ENCODE data around the gene OR51A4.
"Not testable (repeated sequence)": the region's sequence is repeated elsewhere in the genome, so short reads cannot be mapped to it uniquely, and the experiment has no call there.

OR51A4 gene, protein sequence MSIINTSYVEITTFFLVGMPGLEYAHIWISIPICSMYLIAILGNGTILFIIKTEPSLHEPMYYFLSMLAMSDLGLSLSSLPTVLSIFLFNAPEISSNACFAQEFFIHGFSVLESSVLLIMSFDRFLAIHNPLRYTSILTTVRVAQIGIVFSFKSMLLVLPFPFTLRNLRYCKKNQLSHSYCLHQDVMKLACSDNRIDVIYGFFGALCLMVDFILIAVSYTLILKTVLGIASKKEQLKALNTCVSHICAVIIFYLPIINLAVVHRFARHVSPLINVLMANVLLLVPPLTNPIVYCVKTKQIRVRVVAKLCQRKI

GRCh38 chr11:4947505-4947904, at the start of gene OR51A4:
OR51A4 (minus strand) TSS chr11:4947605; CDS start chr11:4947100, 505 bp downstream.
- DNase-seq = no peak

DNA sequence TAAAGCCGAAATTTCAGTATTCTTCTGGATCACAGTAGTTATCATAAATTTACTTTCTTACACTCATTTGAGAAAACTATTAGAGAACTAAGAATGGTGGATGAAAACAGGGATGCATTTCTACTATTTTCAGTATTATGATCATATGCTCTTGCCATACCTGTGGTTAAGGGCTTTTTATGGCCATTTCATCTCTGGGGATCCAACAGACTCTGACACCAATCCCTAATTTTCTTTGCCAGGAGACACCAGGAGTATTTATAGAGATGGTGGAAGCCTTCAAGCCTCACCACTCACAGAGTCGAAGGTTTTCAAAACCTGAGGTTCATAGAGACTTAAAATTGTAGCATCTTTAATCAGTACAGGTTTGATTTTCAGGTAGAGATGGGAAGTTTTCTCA, 47.1 kb upstream of the OR51A4 start, which contains the start of gene OR51L1:
Gene OR51L1 (plus strand): TSS at position 301 of the 400 bp plus-strand sequence. CDS start 4,132 bp downstream, outside the sequence.
- DNase-seq = no peak

GRCh38 chr11:4991060-4991459, 43.7 kb upstream of the OR51A4 start:
- DNase-seq = no peak

- DNase-seq = no peak
Measured at GRCh38 chr11:4983841-4984240, 36.4 kb upstream of the OR51A4 start.

GRCh38 chr11:4982678-4983077, 35.3 kb upstream of the OR51A4 start:
- DNase-seq = no peak

DNA sequence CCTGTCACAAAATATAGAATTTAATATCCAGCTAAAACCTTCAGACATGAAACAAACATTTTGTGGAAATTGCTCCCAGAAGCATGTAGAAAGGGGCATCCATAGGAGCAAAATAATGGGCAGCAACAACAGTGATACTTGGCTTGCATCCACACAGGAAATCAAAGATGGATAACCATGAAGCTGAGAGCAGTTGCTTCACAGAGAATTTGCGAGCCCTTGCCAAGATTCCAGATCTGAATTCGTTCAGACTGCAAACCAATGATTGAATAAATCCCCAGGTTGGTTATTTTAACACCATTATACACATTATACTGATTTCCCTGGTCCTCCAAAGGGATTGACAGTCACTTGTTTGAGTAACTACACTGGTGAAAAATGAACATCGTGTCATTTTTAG, 31.6 kb upstream of the OR51A4 start:
- DNase-seq = no peak

DNA sequence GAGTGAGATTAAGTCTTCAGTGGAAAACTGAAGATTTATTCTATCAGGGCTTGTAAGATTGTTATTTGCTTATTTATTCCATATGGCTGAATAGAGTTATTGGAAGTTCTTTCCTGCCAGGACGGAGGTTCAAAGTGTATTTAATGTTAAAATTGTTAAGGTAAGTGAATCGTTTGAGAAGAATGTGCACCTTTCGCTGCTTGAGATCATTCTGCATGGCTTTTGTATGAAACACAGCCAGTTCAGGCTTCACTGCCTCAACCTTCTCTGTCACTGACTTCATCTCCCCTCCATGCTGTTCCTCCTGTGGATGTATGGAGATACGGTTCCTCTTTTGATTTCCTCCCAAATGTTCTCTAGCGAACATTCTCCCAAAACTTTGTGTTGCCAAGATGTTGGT, 28.0 kb upstream of the OR51A4 start:
- no peak for DNase-seq

- no peak for DNase-seq
Measured at GRCh38 chr11:4962816-4963215, 15.4 kb upstream of the OR51A4 start.

GRCh38 chr11:4960877-4961276, 13.5 kb upstream of the OR51A4 start:
- DNase-seq = no peak

- DNase-seq = no peak
Measured at GRCh38 chr11:4957396-4957795, 10.0 kb upstream of the OR51A4 start.

- DNase-seq = not testable (repeated sequence)
Measured at GRCh38 chr11:4955613-4956012, 8.2 kb upstream of the OR51A4 start, which contains the start of gene OR51A2. OR51A2 (minus strand) TSS chr11:4955713; CDS start chr11:4955713, 0 bp downstream.

DNA sequence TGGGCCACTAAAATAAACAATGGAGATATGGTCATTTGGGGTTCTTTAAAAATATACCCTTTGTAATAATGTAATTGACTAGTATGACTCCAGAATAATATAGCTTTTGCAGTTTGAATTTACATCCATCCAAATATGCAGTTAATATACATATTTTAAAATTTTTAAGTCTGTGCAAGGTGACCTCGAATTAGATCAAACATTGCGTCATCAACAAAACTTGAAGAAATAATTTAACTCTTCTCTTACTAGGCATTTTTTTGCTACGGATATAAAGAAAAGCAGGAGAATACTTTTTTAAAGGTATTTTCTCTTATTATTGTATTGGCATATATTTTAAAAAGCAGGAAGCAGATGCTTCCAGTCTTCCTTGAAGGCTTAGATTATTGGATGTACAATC, 10.7 kb downstream of the OR51A4 start:
- DNase-seq = no peak

DNA sequence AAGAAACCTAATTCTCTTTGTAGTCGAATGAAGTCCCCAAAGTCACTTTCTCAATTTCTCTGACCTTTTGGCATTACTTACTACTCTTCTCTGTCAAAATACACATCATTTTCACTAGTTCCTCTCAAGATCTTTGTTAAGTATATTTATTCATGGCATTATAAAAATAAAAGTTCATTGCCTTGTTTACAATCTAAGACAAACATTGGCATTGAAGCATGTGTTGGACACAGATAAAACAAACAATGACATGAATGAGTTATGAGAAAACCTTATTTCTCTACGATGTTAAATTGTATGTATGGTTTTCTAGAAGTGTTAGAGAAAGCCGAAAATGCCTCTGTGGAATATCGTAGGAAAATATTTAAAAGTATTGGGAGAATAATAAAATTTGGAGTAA, 14.7 kb downstream of the OR51A4 start:
- DNase-seq = no peak

GRCh38 chr11:4926608-4927007, 20.8 kb downstream of the OR51A4 start:
- no peak for DNase-seq

- no peak for DNase-seq
Measured at GRCh38 chr11:4924239-4924638, 23.2 kb downstream of the OR51A4 start, which contains the start of gene OR51G1. OR51G1 (minus strand) TSS chr11:4924339; CDS start chr11:4924339, 0 bp downstream.

GRCh38 chr11:4922304-4922703, 25.1 kb downstream of the OR51A4 start:
- DNase-seq = no peak

DNA sequence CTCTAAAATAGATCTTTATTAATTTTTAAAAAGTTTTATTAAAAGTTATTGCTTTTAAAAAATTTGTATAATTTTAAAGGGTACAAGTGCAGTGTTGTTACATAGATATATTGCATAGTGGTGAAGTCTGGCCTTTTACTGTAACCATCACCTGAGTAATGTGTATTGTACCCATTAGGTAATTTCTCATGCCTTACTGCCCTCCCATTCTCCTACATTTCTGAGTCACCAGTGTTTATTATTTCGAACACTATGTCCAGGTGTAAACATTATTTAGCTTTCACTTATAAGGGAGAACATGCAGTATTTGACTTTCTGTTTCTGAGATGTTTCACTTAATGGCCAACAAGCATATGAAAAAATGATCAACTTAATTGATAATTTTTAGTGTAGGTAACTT, 25.6 kb downstream of the OR51A4 start:
- no peak for DNase-seq

DNA sequence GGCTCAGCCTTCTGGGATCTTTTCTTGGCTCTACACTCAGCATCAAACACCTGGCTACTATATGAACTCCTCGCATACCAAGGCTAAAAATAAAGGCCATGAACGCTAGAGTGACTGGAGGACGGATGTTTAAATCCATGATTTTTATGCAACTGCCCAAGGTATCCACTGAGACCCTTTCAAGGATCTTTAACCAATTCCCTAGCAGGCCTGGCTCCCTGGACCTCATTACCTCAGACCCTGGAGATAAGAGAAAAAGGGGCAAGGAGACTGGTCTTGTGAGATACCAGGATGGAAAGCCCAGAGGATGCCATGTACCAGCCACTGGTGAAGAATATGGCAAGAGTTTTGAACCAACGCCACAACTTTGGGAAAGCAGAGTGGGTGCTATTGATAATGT, 28.2 kb downstream of the OR51A4 start, which contains the start of gene OR51G2:
Gene OR51G2 (minus strand): TSS at position 101 of the 400 bp plus-strand sequence. CDS start 3,687 bp downstream, outside the sequence.
- DNase-seq = no peak

DNA sequence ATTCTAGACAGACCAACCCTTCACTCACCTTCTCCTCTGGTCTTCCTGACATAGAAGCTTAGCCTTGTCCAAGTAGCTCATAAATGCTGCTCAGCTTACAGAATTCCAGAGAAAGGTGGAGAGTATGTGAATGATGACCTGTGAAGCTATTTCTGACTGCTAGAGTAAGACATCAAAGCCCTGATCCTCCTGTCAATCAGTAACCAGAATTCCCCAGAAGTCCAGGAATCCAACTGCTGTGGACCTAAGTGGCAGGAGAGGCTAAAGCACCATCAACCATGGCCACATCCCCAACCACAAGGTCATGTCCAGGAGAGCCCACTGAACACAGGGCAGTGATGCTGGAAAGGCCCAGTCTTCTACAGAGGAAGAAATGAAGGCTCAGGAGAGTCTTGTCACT, 30.8 kb downstream of the OR51A4 start:
- DNase-seq = no peak

DNA sequence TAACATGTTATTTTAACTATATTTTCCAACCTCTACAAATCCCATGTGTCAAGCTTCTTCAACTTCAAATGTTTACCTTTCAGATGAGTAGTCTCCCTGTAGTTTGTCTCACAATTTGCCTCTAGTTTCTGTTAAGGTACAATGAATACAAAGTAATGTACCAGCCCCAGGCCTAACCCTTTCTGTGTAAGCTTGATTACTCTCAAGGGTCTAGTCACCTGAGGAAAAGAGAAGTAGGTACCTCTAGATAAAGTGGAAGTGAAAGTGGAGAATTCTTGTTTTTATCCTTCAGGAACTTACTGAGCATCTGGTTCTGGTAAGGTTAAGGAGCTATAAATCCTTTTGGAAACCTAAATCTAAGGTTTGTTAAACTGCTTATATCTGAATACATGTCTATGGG, 43.9 kb downstream of the OR51A4 start, which contains the start of gene OR51A7:
Gene OR51A7 (plus strand): TSS at position 300 of the 400 bp plus-strand sequence. CDS start 3,587 bp downstream, outside the sequence.
- no peak for DNase-seq

All from SIG-M5 (cell line).